Progenitor cell of endocrine pancreas (in vitro differentiated cells): Measurements from ENCODE around the gene FAXDC2. TPM values are rescaled to one million over a fixed set of nuclear protein-coding genes. Genes with fewer than 3 reads are reported as not detected.

ENCODE experiments used
- DNase-seq: peaks from one replicate; pipeline ENCODE4 v3.0.0; 2021; ENCODE audit warnings: low spot score; ENCODE audit not compliant: unreplicated experiment
- H3K27ac Mint-ChIP-seq: 2 replicates; pipeline ENCODE4 v1.8.0; 2021; ENCODE audit warnings: mild to moderate bottlenecking, moderate library complexity, mixed read lengths
- H3K27me3 Mint-ChIP-seq: 2 replicates; pipeline ENCODE4 v1.8.0; 2021; ENCODE audit warnings: mixed read lengths
- H3K36me3 Mint-ChIP-seq: 2 replicates; pipeline ENCODE4 v1.8.0; 2022; ENCODE audit warnings: mixed read lengths; ENCODE audit not compliant: insufficient read depth
- H3K4me1 Mint-ChIP-seq: 2 replicates; pipeline ENCODE4 v1.8.0; 2021; ENCODE audit warnings: low read depth, mixed read lengths
- H3K4me3 Mint-ChIP-seq: 2 replicates; pipeline ENCODE4 v1.8.0; 2021; ENCODE audit warnings: low read depth, mild to moderate bottlenecking, moderate library complexity, mixed read lengths
- H3K9me3 Mint-ChIP-seq: 2 replicates; pipeline ENCODE4 v1.8.0; 2021; ENCODE audit warnings: low read depth, mixed read lengths
- CTCF ChIP-seq: fragments of 200-600 bp; sonication (generic); IDR thresholded peaks from one replicate; pipeline ENCODE4 v1.5.0; 2021; ENCODE audit warnings: antibody characterized with exemption, mild to moderate bottlenecking; ENCODE audit not compliant: unreplicated experiment
- total RNA-seq: library from RNA; stranded (reverse); gene quantifications from 2 replicates; pipeline ENCODE4 v1.2.1, GENCODE V29; 2021

FAXDC2 gene
- total RNA-seq, 1 donor from 2014 or later = 15.8 TPM

DNA sequence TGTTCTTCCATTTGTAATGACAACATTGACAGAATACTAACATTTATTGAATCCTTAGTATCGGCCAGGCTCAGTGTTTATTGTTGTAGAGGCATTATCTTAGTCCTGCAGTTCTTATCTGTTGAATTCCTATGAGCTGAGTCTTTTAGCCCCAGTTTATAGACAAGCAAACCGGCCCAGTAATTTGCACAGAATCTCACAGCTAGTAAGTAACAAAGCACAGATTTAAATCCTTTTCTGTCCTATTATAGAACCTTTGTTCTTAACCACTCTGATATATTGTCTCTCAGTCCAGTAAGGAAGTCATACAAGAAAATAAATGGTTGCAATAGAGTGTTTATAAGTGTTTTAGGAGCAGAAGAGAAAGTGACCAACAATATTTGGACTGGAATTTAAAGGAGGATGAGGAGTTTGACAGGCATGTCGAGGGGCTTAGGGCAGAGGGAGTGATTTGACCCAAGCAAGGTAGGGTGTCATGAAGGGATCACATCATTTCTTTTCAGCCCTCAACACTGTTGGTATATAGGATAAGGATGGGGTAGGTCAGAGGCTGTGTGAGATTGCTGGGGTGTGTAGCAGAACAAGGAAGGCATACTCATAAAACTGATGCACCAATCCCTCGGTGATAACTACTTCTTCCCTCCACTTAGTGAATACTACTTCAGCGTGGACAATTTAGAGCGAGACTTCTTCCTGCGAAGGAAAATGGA lies 55.7 kb downstream of the FAXDC2 start:
- no peak for DNase-seq
- Mint-ChIP-seq H3K4me1 (peaks cover 13% of the 10 kb centered on the region), H3K9me3 (no peaks in the 10 kb centered on the region), H3K27me3 (no peaks in the 10 kb centered on the region), H3K4me3 (no peak overlapping the region), H3K27ac (peak overlapping the region; percentile 68), H3K36me3 (peaks cover 18% of the 10 kb centered on the region)
- TF ChIP-seq CTCF = no peak

DNA sequence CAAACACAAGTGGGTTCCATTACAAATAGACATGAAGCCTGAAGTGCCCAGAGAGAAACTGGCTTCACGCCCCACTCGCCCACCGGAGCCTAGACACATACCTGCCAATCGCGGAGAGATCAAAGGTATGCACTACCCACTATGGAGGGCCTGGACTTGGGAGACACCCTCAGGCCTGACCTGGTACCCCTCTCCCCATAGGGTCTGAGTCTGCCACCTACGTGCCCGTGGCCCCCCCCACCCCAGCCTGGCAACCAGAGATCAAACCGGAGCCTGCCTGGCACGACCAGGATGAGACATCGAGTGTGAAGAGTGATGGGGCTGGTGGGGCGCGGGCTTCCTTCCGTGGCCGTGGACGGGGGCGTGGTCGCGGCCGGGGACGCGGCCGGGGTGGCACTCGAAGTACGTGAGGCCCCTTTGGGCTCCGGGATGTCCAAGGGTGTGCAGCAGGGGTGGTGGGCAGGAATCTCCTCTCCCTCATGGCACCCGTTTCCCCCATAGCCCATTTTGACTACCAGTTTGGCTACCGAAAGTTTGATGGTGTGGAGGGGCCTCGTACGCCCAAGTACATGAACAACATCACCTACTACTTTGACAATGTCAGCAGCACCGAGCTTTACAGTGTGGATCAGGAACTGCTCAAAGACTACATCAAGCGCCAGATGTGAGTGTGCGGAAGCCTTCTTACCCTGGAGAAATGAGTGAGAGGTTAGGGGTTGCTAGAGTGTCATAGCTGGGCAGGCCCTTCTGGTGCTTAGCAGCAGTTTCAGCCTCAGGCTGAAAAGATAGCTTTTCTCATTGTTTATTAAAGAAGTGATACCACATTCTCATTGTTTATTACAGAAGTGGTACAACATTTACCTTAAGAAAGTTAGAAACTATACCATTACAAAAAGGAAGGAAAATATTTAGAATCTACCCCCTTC lies 56.5 kb downstream of the FAXDC2 start:
- peaks cover 16% of the 10 kb centered on the region for H3K36me3 Mint-ChIP-seq
- peaks cover 13% of the 10 kb centered on the region for H3K4me1 Mint-ChIP-seq
- H3K9me3 Mint-ChIP-seq = no peaks in the 10 kb centered on the region
- H3K27me3 Mint-ChIP-seq = no peaks in the 10 kb centered on the region
- no peak for TF ChIP-seq CTCF
- H3K27ac Mint-ChIP-seq = peak overlapping the region; percentile 90
- H3K4me3 Mint-ChIP-seq = no peak overlapping the region
- DNase-seq = no peak

GRCh38 chr5:154791535-154791934 lies 58.9 kb downstream of the FAXDC2 start:
- no peak overlapping the region for H3K4me3 Mint-ChIP-seq
- no peak for DNase-seq
- H3K27me3 Mint-ChIP-seq = no peaks in the 10 kb centered on the region
- no peak overlapping the region for H3K27ac Mint-ChIP-seq
- TF ChIP-seq CTCF = no peak
- H3K36me3 Mint-ChIP-seq = peaks cover 13% of the 10 kb centered on the region
- peaks cover 21% of the 10 kb centered on the region for H3K4me1 Mint-ChIP-seq
- H3K9me3 Mint-ChIP-seq = no peaks in the 10 kb centered on the region

DNA sequence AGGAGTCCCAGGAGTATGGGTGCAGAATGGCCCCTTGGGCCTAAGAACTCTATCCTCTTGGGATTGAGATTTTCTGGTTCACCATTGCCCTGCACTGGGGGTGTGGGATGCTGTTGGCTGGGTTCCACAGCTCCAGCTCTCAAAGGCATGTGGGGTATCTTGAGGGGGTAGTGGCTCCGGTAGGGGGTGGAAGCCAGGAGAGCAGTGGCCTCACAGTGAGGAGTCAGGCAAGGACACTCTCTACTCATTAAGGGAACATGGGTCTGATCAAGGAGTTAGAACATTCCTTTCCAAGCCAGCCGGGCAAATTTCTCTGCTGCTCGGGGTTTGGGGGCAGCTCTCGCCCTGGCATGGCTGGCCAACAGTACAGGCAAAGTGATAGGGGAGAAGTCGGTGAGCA lies 62.2 kb downstream of the FAXDC2 start:
- TF ChIP-seq CTCF = no peak
- no peak for DNase-seq
- no peaks in the 10 kb centered on the region for H3K9me3 Mint-ChIP-seq
- peak overlapping the region; percentile 34 for H3K27ac Mint-ChIP-seq
- H3K27me3 Mint-ChIP-seq = no peaks in the 10 kb centered on the region
- no peak overlapping the region for H3K4me3 Mint-ChIP-seq
- H3K4me1 Mint-ChIP-seq = peaks cover 34% of the 10 kb centered on the region
- peaks cover 9% of the 10 kb centered on the region for H3K36me3 Mint-ChIP-seq

GRCh38 chr5:154786414-154786813 lies 64.0 kb downstream of the FAXDC2 start:
- TF ChIP-seq CTCF = no peak
- H3K27ac Mint-ChIP-seq = no peak overlapping the region

More at GRCh38 chr5:154786414-154786813, 64.0 kb downstream of the FAXDC2 start:
- H3K9me3 Mint-ChIP-seq = no peaks in the 10 kb centered on the region
- no peak overlapping the region for H3K4me3 Mint-ChIP-seq
- peaks cover 38% of the 10 kb centered on the region for H3K4me1 Mint-ChIP-seq
- no peaks in the 10 kb centered on the region for H3K36me3 Mint-ChIP-seq
- DNase-seq = no peak
- no peaks in the 10 kb centered on the region for H3K27me3 Mint-ChIP-seq
